ENCODE data around the gene PNPLA7.
"Not testable (repeated sequence)": the region's sequence is repeated elsewhere in the genome, so short reads cannot be mapped to it uniquely, and the experiment has no call there.

PNPLA7 gene

DNA sequence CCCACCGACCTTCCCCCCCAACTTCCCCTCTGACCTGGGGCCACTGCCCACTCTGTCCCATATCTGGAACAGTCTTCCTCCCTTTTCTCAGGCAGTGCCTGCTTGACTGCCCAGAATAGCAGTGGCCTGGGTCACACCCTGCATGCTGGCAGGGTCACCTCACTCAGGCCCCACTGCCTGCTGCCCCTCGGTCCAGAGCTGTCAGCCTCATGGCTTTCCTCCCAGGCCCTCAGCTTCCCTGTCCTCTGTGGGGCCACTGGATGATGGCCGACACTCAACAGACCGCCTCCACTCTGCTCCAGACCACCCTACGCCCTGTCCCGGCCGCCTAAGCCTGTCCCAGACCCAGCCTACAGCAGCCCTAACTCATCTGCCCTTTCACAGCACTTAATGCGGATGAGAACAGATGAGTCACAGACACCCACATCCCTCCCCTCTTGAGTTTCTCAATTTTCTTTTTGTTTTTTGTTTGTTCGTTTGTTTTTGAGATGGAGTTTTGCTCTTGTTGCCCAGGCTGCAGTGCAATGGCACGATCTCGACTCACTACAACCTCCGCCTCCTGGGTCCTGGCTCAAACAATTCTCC, 5.9 kb downstream of the PNPLA7 start:
- no peaks in the 10 kb centered on the region for H3K27me3 ChIP-seq (ENCODE audit: control insufficient read depth, insufficient read depth, low read length)
- no peaks in the 10 kb centered on the region for H3K36me3 ChIP-seq (ENCODE audit: control insufficient read depth, insufficient read depth, low read length)
- no peaks in the 10 kb centered on the region for H3K9me3 ChIP-seq (ENCODE audit: control insufficient read depth, low read length)
- H3K4me2 ChIP-seq (ENCODE audit: low read length), result no peak overlapping the region
- TF ChIP-seq, protein P1, sequence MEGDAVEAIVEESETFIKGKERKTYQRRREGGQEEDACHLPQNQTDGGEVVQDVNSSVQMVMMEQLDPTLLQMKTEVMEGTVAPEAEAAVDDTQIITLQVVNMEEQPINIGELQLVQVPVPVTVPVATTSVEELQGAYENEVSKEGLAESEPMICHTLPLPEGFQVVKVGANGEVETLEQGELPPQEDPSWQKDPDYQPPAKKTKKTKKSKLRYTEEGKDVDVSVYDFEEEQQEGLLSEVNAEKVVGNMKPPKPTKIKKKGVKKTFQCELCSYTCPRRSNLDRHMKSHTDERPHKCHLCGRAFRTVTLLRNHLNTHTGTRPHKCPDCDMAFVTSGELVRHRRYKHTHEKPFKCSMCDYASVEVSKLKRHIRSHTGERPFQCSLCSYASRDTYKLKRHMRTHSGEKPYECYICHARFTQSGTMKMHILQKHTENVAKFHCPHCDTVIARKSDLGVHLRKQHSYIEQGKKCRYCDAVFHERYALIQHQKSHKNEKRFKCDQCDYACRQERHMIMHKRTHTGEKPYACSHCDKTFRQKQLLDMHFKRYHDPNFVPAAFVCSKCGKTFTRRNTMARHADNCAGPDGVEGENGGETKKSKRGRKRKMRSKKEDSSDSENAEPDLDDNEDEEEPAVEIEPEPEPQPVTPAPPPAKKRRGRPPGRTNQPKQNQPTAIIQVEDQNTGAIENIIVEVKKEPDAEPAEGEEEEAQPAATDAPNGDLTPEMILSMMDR (IDR thresholded peaks at IDR 0.05), result no peak
- H3K27ac ChIP-seq, result no peak overlapping the region
- H3K9ac ChIP-seq, result no peak overlapping the region
- H3K4me1 ChIP-seq, result no peaks in the 10 kb centered on the region
- H3K4me3 ChIP-seq (ENCODE audit: low read depth, low read length), result no peak overlapping the region
- no peaks in the 10 kb centered on the region for H3K79me2 ChIP-seq
- H2AFZ ChIP-seq, result no peak overlapping the region

DNA sequence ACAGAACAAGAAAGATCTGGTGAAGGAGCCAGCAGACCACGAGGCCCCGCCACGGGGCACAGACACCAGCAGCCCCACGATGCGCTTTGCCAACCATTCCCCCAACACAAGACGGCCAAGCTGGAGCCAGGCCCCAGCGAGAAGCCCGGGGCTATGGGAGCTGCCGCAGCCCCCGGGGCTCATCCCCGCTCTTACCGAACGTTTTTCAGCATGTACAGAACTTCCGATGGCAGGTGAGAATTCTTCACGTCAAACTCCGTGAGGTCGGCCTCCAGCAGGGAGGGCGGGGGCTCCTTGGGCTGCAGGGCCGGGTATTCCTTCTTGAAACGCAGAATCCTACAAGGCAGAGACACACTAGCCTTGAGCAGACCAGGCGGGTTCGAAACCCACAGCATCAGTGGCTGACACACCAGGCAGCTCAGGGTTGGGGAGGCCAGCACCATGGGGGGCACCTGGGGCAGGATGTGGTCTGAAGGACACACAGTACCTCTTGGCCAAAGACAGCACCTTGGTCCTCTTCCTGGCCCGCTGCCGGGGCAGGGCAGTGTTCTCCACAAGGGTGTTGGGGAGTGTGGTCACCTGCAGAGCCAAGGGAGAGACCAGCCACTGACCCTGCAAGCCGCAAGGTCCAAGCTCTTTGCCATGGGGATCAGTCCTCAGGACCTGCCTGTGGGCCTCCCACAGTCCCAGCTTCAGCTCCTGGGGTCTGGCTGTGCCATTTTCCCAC, 6.8 kb downstream of the PNPLA7 start:
- no peaks in the 10 kb centered on the region for H3K4me1 ChIP-seq
- H3K79me2 ChIP-seq, result no peaks in the 10 kb centered on the region
- no peak overlapping the region for H3K4me2 ChIP-seq (ENCODE audit: low read length)
- H3K27ac ChIP-seq, result no peak overlapping the region
- H2AFZ ChIP-seq, result no peak overlapping the region
- no peaks in the 10 kb centered on the region for H3K9me3 ChIP-seq (ENCODE audit: control insufficient read depth, low read length)
- TF ChIP-seq, protein P1 (IDR thresholded peaks at IDR 0.05), result no peak
- H3K9ac ChIP-seq, result no peak overlapping the region
- no peaks in the 10 kb centered on the region for H3K36me3 ChIP-seq (ENCODE audit: control insufficient read depth, insufficient read depth, low read length)
- H3K4me3 ChIP-seq (ENCODE audit: low read depth, low read length), result no peak overlapping the region
- H3K27me3 ChIP-seq (ENCODE audit: control insufficient read depth, insufficient read depth, low read length), result no peaks in the 10 kb centered on the region

DNA sequence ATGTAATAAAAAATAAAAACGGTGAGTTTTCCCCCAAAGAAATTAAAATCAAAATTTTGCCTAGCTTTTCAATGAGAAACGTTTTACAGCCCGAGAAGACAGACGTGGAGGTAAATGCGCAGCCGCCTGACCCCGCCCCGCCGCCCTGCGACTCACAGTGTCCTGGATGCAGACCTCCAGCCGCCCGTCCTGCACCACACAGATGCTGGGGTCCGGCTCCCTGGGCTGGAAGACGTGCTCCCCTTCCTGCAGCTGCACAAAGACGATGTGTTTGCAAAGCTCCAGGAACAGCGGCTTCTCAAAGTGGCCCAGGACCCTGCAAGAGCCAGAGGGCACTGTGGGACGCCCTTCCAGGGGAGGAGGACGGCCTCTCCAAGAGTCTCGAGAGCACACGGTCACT, 7.7 kb downstream of the PNPLA7 start:
- Histone ChIP-seq H2AFZ (no peak overlapping the region), H3K36me3 (ENCODE audit: control insufficient read depth, insufficient read depth, low read length) (no peaks in the 10 kb centered on the region), H3K4me2 (ENCODE audit: low read length) (no peak overlapping the region), H3K27me3 (ENCODE audit: control insufficient read depth, insufficient read depth, low read length) (no peaks in the 10 kb centered on the region), H3K79me2 (no peaks in the 10 kb centered on the region), H3K27ac (no peak overlapping the region), H3K4me1 (no peaks in the 10 kb centered on the region), H3K4me3 (ENCODE audit: low read depth, low read length) (no peak overlapping the region), H3K9ac (no peak overlapping the region), H3K9me3 (ENCODE audit: control insufficient read depth, low read length) (no peaks in the 10 kb centered on the region)
- TF ChIP-seq, protein P1 (IDR thresholded peaks at IDR 0.05), result no peak

DNA sequence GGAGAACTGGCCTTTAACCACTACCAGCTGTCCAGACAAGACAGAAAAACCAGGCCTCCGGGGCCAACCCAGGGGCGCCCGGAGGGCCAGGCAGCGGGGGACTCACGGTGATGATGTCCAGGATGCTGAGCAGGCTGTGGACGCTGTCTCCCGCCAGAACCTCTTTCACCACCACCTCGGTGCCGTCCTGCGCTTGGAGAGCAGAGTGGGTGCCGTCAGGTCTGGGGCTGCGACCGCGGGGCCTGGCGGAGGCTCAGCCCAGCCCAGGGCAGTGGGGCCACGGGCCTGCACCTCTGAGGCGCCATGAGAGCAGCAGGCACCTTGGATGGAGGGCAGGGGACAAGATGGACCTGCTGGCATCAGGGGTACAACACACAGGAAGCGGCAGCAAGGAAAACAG, 9.7 kb downstream of the PNPLA7 start:
- Histone ChIP-seq H3K4me2 (ENCODE audit: low read length) (no peak overlapping the region), H3K36me3 (ENCODE audit: control insufficient read depth, insufficient read depth, low read length) (no peaks in the 10 kb centered on the region), H3K27ac (no peak overlapping the region), H3K9me3 (ENCODE audit: control insufficient read depth, low read length) (no peaks in the 10 kb centered on the region), H3K4me1 (no peaks in the 10 kb centered on the region), H3K4me3 (ENCODE audit: low read depth, low read length) (no peak overlapping the region), H3K79me2 (no peaks in the 10 kb centered on the region), H2AFZ (no peak overlapping the region), H3K27me3 (ENCODE audit: control insufficient read depth, insufficient read depth, low read length) (no peaks in the 10 kb centered on the region), H3K9ac (no peak overlapping the region)
- TF ChIP-seq, protein P1 (IDR thresholded peaks at IDR 0.05), result no peak

DNA sequence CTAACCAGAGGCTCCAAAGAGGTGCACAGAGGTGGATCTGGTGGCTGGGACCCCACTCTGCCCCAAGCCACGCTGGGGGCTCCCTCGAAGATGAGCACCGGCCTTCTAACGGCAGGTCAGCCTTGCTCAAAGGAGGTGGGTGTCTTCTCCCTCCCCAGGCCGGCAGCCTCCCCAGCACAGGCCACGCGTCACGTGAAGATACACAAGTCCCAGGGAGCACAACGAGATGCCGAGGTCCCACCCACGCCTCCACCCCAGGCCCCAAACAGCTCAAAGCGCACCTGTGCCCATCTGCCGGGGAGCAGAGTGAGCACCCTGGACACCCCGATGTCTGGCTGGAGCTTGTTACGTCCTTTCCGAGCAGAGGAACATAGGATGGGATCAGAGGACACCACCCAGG, 12.1 kb downstream of the PNPLA7 start:
- H3K4me1 ChIP-seq, result no peaks in the 10 kb centered on the region
- H3K36me3 ChIP-seq (ENCODE audit: control insufficient read depth, insufficient read depth, low read length), result no peaks in the 10 kb centered on the region
- TF ChIP-seq, protein P1 (IDR thresholded peaks at IDR 0.05), result no peak
- H3K9ac ChIP-seq, result no peak overlapping the region
- no peak overlapping the region for H2AFZ ChIP-seq
- H3K79me2 ChIP-seq, result no peaks in the 10 kb centered on the region
- no peaks in the 10 kb centered on the region for H3K27me3 ChIP-seq (ENCODE audit: control insufficient read depth, insufficient read depth, low read length)
- H3K27ac ChIP-seq, result no peak overlapping the region
- no peak overlapping the region for H3K4me3 ChIP-seq (ENCODE audit: low read depth, low read length)
- no peak overlapping the region for H3K4me2 ChIP-seq (ENCODE audit: low read length)
- H3K9me3 ChIP-seq (ENCODE audit: control insufficient read depth, low read length), result no peaks in the 10 kb centered on the region

DNA sequence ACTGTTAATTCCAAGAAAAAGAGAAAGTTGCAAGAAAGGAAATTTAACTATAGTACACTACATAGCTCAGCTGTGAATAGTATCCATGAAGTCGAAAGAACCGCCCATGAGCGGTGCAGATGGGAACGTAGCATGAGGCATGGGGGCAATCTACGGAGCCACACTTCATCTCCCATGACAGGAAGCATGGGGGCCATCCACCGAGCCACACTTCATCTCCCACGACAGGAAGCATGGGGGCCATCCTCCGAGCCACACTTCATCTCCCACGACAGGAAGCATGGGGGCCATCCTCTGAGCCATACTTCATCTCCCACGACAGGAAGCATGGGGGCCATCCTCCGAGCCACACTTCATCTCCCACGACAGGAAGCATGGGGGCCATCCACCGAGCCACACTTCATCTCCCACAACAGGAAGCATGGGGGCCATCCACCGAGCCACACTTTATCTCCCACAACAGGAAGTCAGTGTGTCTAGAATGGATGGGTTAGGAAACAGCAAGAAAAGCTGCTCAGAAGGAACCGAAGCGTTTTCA, 13.5 kb downstream of the PNPLA7 start:
- H3K4me2 ChIP-seq (ENCODE audit: low read length); H3K9ac ChIP-seq; H3K4me1 ChIP-seq; H3K27me3 ChIP-seq (ENCODE audit: control insufficient read depth, insufficient read depth, low read length); H3K27ac ChIP-seq; H3K36me3 ChIP-seq (ENCODE audit: control insufficient read depth, insufficient read depth, low read length); H3K4me3 ChIP-seq (ENCODE audit: low read depth, low read length); H2AFZ ChIP-seq; H3K79me2 ChIP-seq; H3K9me3 ChIP-seq (ENCODE audit: control insufficient read depth, low read length): not testable (repeated sequence)

Data from parathyroid adenoma (tissue), 2 donors.